A673 (cell line): ENCODE results near the gene LTBR. TPM values are rescaled to one million over a fixed set of nuclear protein-coding genes. Genes with fewer than 3 reads are reported as not detected.

Experiments used
- BruUV-seq: library from RNA; stranded (reverse); fragments of 400-500 nt; replicated peaks from 2 replicates; lab custom pipeline; 2021; lab: Mats Ljungman, UMichigan
- CTCF ChIA-PET: fragments of 300-600 bp; sonication (Branson Sonifier 250); formaldehyde crosslinking; loops from one replicate; lab custom pipeline; 2022; ENCODE audit warnings: antibody characterized with exemption; lab: Charles Lee
- POLR2A ChIA-PET: fragments of 300-600 bp; sonication (Branson Sonifier 250); formaldehyde crosslinking; loops from one replicate; lab custom pipeline; 2022; ENCODE audit warnings: antibody characterized with exemption; ENCODE audit not compliant: low non-redundant PET; lab: Charles Lee
- DNase-seq: peaks from one replicate; pipeline ENCODE4 v3.0.0-alpha.2; 2015; ENCODE audit warnings: low spot score
- H3K27ac ChIP-seq: fragments of 200-600 bp; sonication (generic); 2 replicates; pipeline ENCODE4 v1.5.1; 2016; ENCODE audit warnings: mixed run types, low read depth, mild to moderate bottlenecking, mixed read lengths, antibody characterized with exemption, low read length; ENCODE audit not compliant: poor library complexity, severe bottlenecking
- H3K27me3 ChIP-seq: fragments of 200-600 bp; sonication (generic); replicated peaks from 2 replicates; pipeline ENCODE4 v1.6.1; 2017; ENCODE audit warnings: mixed run types, low read depth, mild to moderate bottlenecking, mixed read lengths, antibody characterized with exemption, low read length; ENCODE audit not compliant: insufficient read depth, poor library complexity
- H3K36me3 ChIP-seq: fragments of 200-600 bp; sonication (generic); 2 replicates; pipeline ENCODE4 v1.6.1; 2016; ENCODE audit warnings: mixed run types, mild to moderate bottlenecking, mixed read lengths, antibody characterized with exemption, low read length; ENCODE audit not compliant: insufficient read depth, poor library complexity, severe bottlenecking
- H3K4me1 ChIP-seq: fragments of 200-600 bp; sonication (generic); 2 replicates; pipeline ENCODE4 v1.6.1; 2017; ENCODE audit warnings: mixed run types, mild to moderate bottlenecking, mixed read lengths, antibody characterized with exemption, low read length; ENCODE audit not compliant: insufficient read depth, poor library complexity, severe bottlenecking
- H3K4me3 ChIP-seq: fragments of 200-600 bp; sonication (generic); 2 replicates; pipeline ENCODE4 v1.5.1; 2016; ENCODE audit warnings: low read depth, mixed run types, mild to moderate bottlenecking, mixed read lengths, low read length; ENCODE audit not compliant: poor library complexity, severe bottlenecking
- H3K9me3 ChIP-seq: fragments of 200-600 bp; sonication (generic); 2 replicates; pipeline ENCODE4 v1.6.1; 2016; ENCODE audit warnings: mixed run types, low read depth, mild to moderate bottlenecking, mixed read lengths, antibody characterized with exemption, low read length; ENCODE audit not compliant: poor library complexity, severe bottlenecking
- CTCF ChIP-seq: fragments of 300-800, 200-600 bp; sonication (generic); conservative IDR thresholded peaks from 2 replicates; pipeline ENCODE4 v1.5.1; 2017; ENCODE audit warnings: low read depth, mild to moderate bottlenecking, antibody characterized with exemption, low read length, moderate library complexity, mixed read lengths
- EZH2 ChIP-seq: fragments of 200-600 bp; sonication (generic); IDR thresholded peaks from 2 replicates; pipeline ENCODE4 v1.6.1; 2017; ENCODE audit warnings: borderline replicate concordance, low read depth, mild to moderate bottlenecking, mixed read lengths, antibody characterized with exemption, low read length; ENCODE audit not compliant: poor library complexity, severe bottlenecking
- intact Hi-C: fragments of 100-400 bp; cut with micrococcal nuclease; formaldehyde crosslinking; loops from one replicate; pipeline ENCODE4 v1.10.0; 2022; ENCODE audit not compliant: unreplicated experiment
- total RNA-seq: library from RNA; stranded (reverse); gene quantifications from 2 replicates; pipeline ENCODE4 v1.2.3, GENCODE V29; 2021

The LTBR gene
- total RNA-seq, 1 experiment from 2014 or later: 27.5 TPM

DNA sequence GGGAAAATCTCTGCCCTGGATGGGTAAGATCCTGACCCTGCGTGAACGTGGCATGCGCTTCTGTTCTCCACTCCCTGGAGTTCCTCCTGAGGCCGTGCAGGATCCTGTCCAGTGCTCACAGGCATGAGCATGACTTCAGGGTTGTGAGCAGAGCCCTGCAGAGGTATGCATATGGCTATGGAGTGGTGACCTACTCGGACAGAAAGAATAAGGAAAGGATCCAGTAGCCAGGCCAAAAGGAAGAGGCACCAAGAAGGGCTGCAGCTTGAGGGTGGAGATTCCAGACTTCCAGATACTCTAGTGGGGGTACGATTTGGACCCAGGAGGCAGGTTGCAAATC lies 40.0 kb downstream of the LTBR start:
- Histone ChIP-seq H3K27ac (no peak overlapping the region), H3K9me3 (no peaks in the 10 kb centered on the region), H3K4me1 (no peaks in the 10 kb centered on the region), H3K4me3 (no peak overlapping the region), H3K36me3 (no peaks in the 10 kb centered on the region), H3K27me3 (no peaks in the 10 kb centered on the region)
- TF ChIP-seq CTCF: no peak
- no peak for TF ChIP-seq EZH2
- intact Hi-C loops: no loop called here
- ChIA-PET CTCF (interaction anchor here (0.6 to 2.1 kb wide), 6 partner anchors 41 to 133 kb away, joined by 3 to 15 read pairs (median 4); no protein-coding TSS in a partner anchor), POLR2A (no interaction called here)
- no TSS peak for BruUV-seq
- DNase-seq: no peak

DNA sequence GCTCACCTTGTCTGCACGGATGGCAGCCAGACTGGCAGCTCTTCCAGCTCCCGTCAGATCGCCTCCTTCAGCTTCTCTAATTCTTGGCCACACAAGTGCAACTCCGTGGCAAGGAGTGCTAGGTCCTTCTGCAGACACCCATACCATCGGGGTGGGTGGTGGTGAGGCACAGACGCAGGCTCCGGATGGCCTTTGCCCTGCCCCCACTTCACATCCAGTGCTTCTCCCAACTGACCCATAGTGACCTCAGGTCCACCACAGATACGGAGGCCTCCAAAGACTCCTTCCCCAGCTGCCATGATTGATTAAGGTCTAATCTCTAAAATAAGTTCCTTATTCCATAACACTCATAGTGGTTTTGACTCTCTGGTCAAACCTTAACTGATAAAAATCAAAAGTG lies 40.9 kb downstream of the LTBR start:
- no peak overlapping the region for H3K27ac ChIP-seq
- intact Hi-C loops: no loop called here
- POLR2A ChIA-PET: interaction anchor here (0.6 kb wide), 1 partner anchor 46 kb away, joined by 3 read pairs; the partner anchor contains the start of gene VAMP1
- peaks cover 3% of the 10 kb centered on the region for H3K4me1 ChIP-seq
- H3K9me3 ChIP-seq: no peaks in the 10 kb centered on the region
- CTCF ChIA-PET: interaction anchor here (0.8 to 2.1 kb wide), 2 partner anchors 41 to 113 kb away, joined by 3 to 15 read pairs; no protein-coding TSS in a partner anchor
- TF ChIP-seq CTCF (no peak), EZH2 (no peak)
- DNase-seq: no peak
- H3K4me3 ChIP-seq: no peak overlapping the region
- no peaks in the 10 kb centered on the region for H3K27me3 ChIP-seq
- no peaks in the 10 kb centered on the region for H3K36me3 ChIP-seq
- no TSS peak for BruUV-seq

GRCh38 chr12:6425590-6426531 lies 41.9 kb downstream of the LTBR start:
- TF ChIP-seq EZH2: no peak
- Histone ChIP-seq H3K4me1 (peaks cover 13% of the 10 kb centered on the region), H3K36me3 (no peaks in the 10 kb centered on the region), H3K4me3 (no peak overlapping the region), H3K27me3 (no peaks in the 10 kb centered on the region), H3K27ac (no peak overlapping the region), H3K9me3 (no peaks in the 10 kb centered on the region)
- DNase-seq: no peak
- intact Hi-C loops: no loop called here
- BruUV-seq: no TSS peak
- ChIA-PET POLR2A (no interaction called here), CTCF (interaction anchor here (0.9 kb wide), 1 partner anchor 39 kb away, joined by 3 read pairs; no protein-coding TSS in a partner anchor)
